OCI-LY7 (cell line): Measurements from ENCODE around the gene OSBPL1A.
"Not testable (repeated sequence)": the region's sequence is repeated elsewhere in the genome, so short reads cannot be mapped to it uniquely, and the experiment has no call there.

Experiments used
- EZH2phosphoT487 ChIP-seq: fragments of 200-600 bp; sonication (generic); IDR thresholded peaks from 2 replicates; pipeline ENCODE4 v1.6.1; 2018; ENCODE audit warnings: low read depth, borderline replicate concordance, mild to moderate bottlenecking, mixed run types, antibody characterized with exemption, low read length, moderate library complexity, mixed read lengths
- TF ChIP-seq, protein P1 (sequence below): fragments of 200-600 bp; sonication (generic); conservative IDR thresholded peaks from 2 replicates; pipeline ENCODE4 v1.5.1; 2014; ENCODE audit warnings: mild to moderate bottlenecking, antibody characterized with exemption, low read length, moderate library complexity, mixed read lengths

DNA sequence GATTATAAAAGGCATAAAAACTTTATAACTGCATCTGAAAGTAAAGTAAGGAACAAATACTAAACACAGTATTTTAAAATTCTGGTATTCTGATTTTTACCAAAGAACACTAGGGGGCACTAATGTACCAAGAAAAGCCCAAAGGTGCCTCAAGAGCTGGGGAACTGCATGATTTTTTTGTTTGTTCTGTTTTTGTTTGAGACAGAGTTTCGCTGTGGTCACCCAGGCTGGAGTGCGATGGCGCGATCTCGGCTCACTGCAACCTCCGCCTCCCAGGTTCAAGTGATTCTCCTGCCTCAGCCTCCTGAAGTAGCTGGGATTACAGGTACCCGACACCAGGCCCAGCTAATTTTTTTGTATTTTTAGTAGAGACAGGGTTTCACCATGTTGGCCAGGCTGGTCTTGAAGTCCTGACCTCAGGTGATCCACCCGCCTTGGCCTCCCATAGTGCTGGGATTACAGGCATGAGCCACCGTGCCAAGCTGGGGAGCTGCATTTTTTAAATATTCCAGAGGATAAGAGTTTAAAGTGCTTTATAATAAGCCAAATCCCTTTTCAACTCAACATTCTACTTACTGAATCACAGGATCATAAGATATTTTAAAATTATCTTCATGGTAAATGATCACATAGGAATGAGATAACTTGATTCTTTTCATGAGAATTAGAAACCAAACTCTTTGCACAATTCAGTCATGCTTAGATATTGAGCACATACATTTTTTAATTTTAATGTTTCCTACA is 37.7 kb downstream of the OSBPL1A start:
- TF ChIP-seq, protein P1, sequence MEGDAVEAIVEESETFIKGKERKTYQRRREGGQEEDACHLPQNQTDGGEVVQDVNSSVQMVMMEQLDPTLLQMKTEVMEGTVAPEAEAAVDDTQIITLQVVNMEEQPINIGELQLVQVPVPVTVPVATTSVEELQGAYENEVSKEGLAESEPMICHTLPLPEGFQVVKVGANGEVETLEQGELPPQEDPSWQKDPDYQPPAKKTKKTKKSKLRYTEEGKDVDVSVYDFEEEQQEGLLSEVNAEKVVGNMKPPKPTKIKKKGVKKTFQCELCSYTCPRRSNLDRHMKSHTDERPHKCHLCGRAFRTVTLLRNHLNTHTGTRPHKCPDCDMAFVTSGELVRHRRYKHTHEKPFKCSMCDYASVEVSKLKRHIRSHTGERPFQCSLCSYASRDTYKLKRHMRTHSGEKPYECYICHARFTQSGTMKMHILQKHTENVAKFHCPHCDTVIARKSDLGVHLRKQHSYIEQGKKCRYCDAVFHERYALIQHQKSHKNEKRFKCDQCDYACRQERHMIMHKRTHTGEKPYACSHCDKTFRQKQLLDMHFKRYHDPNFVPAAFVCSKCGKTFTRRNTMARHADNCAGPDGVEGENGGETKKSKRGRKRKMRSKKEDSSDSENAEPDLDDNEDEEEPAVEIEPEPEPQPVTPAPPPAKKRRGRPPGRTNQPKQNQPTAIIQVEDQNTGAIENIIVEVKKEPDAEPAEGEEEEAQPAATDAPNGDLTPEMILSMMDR: peak; percentile 79
- not testable (repeated sequence) for TF ChIP-seq EZH2phosphoT487
